D721Med (cell line): ENCODE measurements around the gene CD4.
"Not testable (repeated sequence)": the region's sequence is repeated elsewhere in the genome, so short reads cannot be mapped to it uniquely, and the experiment has no call there.

Experiments
- DNase-seq: peaks from one replicate; pipeline ENCODE4 v3.0.0; 2011; ENCODE audit warnings: low spot score; ENCODE audit not compliant: insufficient read length
- FAIRE-seq: peaks from 2 replicates; lab custom pipeline; 2011; peaks lifted over from hg19 to GRCh38; lab: Jason Lieb, UNC
- CTCF ChIP-seq: IDR thresholded peaks from 2 replicates; pipeline ENCODE4 v1.5.1; 2012; ENCODE audit warnings: mild to moderate bottlenecking, control low read depth; ENCODE audit not compliant: insufficient read depth; ENCODE audit errors: missing control alignments

Gene CD4

DNA sequence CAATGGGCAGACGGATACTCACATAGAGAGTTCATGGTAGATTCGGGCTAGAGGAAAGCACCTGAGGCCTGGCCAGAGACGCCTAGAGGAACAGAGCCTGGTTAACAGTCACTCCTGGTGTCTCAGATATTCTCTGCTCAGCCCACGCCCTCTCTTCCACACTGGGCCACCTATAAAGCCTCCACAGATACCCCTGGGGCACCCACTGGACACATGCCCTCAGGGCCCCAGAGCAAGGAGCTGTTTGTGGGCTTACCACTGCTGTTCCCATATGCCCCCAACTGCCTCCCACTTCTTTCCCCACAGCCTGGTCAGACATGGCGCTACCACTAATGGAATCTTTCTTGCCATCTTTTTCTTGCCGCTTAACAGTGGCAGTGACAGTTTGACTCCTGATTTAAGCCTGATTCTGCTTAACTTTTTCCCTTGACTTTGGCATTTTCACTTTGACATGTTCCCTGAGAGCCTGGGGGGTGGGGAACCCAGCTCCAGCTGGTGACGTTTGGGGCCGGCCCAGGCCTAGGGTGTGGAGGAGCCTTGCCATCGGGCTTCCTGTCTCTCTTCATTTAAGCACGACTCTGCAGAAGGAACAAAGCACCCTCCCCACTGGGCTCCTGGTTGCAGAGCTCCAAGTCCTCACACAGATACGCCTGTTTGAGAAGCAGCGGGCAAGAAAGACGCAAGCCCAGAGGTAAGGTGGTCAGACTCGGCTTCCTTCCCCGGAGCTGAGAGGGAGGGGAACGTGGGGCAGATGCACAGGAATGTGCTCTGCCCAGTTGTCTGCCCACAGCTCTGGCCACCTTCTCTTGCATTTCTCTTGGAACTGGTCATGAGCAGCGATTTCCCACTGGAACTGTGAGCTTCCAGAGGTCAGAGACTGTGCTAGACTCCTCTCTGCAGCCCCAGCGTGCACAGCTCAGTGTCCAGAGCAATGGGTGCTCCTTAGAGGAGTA lies at the start of gene CD4:
Gene CD4 (plus strand): TSS at position 557 of the 953 bp plus-strand sequence. CDS start 10,611 bp downstream, outside the sequence.
- DNase-seq (no peak), FAIRE-seq (no peak)
- TF ChIP-seq CTCF: no peak

- not testable (repeated sequence) for DNase-seq, FAIRE-seq
These were observed 47.2 kb upstream of the CD4 start for GRCh38 chr12:6742080-6742479.

DNA sequence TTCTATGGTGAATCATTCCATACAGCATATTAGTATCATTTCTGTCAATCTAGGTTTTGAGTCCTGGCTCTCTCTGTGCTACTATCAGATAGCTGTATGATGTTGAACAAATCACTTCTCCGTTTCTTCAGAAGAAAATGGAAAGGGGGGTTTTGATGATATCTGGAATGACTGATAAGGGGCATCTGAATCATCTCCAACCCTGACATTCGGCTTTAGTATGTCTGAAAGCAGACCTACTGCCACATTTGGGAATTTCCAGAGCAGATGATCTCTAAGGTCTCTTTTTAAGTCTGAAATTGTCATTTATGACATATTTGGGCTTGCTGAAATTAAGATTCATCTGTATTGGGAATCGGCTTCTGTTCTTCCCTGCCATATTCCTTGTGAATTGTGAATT lies 46.5 kb upstream of the CD4 start:
- no peak for TF ChIP-seq CTCF
- DNase-seq (no peak), FAIRE-seq (no peak)

DNA sequence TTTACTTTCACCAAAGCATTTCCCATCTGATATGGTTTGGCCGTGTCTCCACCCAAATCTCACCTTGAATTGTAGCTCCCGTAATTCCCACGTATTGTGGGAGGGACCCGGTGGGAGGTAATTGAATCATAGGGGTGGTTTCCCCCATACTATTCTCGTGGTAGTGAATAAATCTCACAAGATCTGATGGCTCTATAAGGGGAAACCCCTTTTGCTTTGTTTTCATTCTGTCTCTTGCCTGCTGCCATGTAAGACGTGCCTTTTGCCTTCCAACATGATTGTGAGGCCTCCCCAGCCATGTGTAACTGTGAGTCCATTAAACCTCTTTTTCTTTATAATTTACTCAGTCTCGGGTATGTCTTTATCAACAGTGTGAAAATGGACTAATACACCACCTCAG lies 46.0 kb upstream of the CD4 start:
- not testable (repeated sequence) for DNase-seq, FAIRE-seq

- no peak for DNase-seq
- no peak for FAIRE-seq
- TF ChIP-seq CTCF: no peak
These were observed 43.4 kb upstream of the CD4 start for GRCh38 chr12:6745741-6746525.

- no peak for TF ChIP-seq CTCF
- FAIRE-seq (no peak), DNase-seq (no peak)
These were observed 42.1 kb upstream of the CD4 start for GRCh38 chr12:6747216-6747615.

GRCh38 chr12:6748761-6749160 lies 40.6 kb upstream of the CD4 start:
- FAIRE-seq (no peak), DNase-seq (no peak)
- no peak for TF ChIP-seq CTCF

DNA sequence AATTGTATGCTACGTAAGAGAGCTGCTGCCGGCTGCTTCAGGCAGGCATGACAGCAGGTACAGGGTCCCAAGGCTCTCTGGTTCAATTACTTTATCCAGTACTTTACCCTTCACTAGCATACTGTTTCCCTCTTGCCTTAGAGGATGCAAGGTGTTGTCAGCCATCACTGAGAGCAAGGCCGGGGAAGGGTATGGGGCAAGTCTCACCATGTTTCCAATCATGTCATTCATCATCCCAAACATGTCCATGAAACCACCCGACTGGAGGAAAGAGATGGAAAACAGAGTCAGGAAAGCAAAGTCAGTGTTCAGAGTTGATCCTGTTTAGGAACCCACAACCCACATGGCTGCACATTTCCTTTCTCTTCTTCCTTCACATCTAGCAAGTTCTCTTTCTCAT lies 38.8 kb upstream of the CD4 start:
- DNase-seq (no peak), FAIRE-seq (no peak)
- TF ChIP-seq CTCF: no peak
